SH-SY5Y (cell line): ENCODE results near the gene ATP5F1B.

Experiments
- GATA2 ChIP-seq: IDR thresholded peaks from 2 replicates; pipeline ENCODE4 v1.6.1; 2011; ENCODE audit warnings: mild to moderate bottlenecking, low read depth, low read length
- GATA3 ChIP-seq: IDR thresholded peaks from 2 replicates; pipeline ENCODE4 v1.6.1; 2011; ENCODE audit warnings: low read depth, mild to moderate bottlenecking, low read length, moderate library complexity

DNA sequence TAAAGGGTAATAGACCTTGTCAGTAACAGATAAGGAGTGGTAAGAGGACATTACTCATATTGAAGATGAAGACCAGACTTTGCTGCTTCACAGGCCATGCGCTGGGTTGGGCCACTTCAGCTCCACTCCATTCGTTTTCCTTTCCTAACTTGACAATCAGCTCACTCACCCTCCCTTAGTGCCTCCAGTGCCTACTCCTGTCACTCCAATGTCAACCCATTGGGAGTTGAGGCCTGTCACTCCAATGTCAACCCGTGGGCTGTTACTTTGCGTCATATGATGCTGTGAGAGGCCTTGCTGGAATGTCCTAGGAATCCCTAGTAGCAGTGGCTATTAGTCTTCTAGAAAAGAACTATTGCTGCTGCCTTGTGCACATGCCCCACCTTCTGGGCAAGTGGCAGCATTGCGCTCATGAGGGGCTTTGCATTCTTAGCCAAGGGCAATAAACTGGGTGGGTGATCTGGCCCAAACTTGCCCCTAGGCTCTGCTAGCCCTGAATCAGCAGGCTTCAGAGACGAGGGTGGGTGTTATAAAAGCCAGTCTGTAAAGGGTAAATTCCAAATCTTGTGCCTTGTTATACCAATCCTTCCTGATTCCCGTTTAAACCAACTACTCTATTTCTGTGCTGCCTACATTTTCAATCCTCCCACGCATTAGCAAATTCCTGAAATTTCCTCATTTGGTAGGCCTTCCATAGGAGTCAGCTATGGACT is 51.7 kb downstream of the ATP5F1B start:
- TF ChIP-seq GATA2 (no peak), GATA3 (no peak)
